A549 (cell line): ENCODE data around the gene GMPR2.
"Not testable (repeated sequence)": the region's sequence is repeated elsewhere in the genome, so short reads cannot be mapped to it uniquely, and the experiment has no call there.

Source experiments
- CEBPB ChIP-seq, 2 experiments: fragments of >200 bp in 1 of 2; sonication (Bioruptor Twin) in 1 of 2; formaldehyde crosslinking in 1 of 2; IDR thresholded peaks; 2 replicates each; pipeline ENCODE4 v1.6.1; 2012 to 2016
- CHD4 ChIP-seq: fragments of 200-600 bp; sonication (generic); IDR thresholded peaks from 2 replicates; pipeline ENCODE4 v1.6.1; 2016; ENCODE audit warnings: antibody characterized with exemption, mild to moderate bottlenecking, borderline replicate concordance
- CTCF ChIP-seq: fragments of >200 bp; sonication (Bioruptor Twin); formaldehyde crosslinking; IDR thresholded peaks from 3 replicates; pipeline ENCODE4 v1.5.1; 2016
- EP300 ChIP-seq, 2 experiments: fragments of >200 bp; sonication (Bioruptor Twin); formaldehyde crosslinking; IDR thresholded peaks; 2 replicates in 1 of 2; 3 replicates in 1 of 2; pipeline ENCODE4 v1.6.1; 2016 to 2017
- FOSL2 ChIP-seq, 2 experiments: fragments of 450-650 bp in 1 of 2; fragments of >200 bp in 1 of 2; sonication (Bioruptor Twin) in 1 of 2; formaldehyde crosslinking; IDR thresholded peaks; 2 replicates each; pipeline versions ENCODE4 v1.5.0 to v1.6.1; 2016 to 2020; ENCODE audit warnings: mild to moderate bottlenecking in 1 of 2, moderate library complexity in 1 of 2
- FOXS1 ChIP-seq: fragments of 250-450 bp; sonication (Bioruptor Pico); IDR thresholded peaks from 2 replicates; pipeline ENCODE4 v1.5.0; 2020; ENCODE audit warnings: mild to moderate bottlenecking, moderate library complexity
- MAFK ChIP-seq: fragments of 450-650 bp; IDR thresholded peaks from 2 replicates; pipeline ENCODE4 v1.6.1; 2014; ENCODE audit not compliant: partially characterized antibody
- PBX3 ChIP-seq: IDR thresholded peaks from 2 replicates; pipeline ENCODE4 v1.6.1; 2012
- SMC3 ChIP-seq: fragments of >200 bp; sonication (Bioruptor Twin); formaldehyde crosslinking; IDR thresholded peaks from 3 replicates; pipeline ENCODE4 v1.6.1; 2018; ENCODE audit warnings: inconsistent platforms
- TP53 ChIP-seq: fragments of 250-450 bp; sonication (Bioruptor Pico); IDR thresholded peaks from 2 replicates; pipeline ENCODE4 v1.5.0; 2021; ENCODE audit warnings: mild to moderate bottlenecking, moderate library complexity

- TF ChIP-seq CTCF; EP300 (IDR thresholded peaks at IDR 0.05); MAFK; CHD4; TP53 (CRISPR knock-in tag); SMC3; PBX3; FOSL2 (IDR thresholded peaks at IDR 0.05); FOSL2 (CRISPR knock-in tag; IDR thresholded peaks at IDR 0.05); FOXS1; CEBPB (IDR thresholded peaks at IDR 0.05): not testable (repeated sequence)
These were observed 12.6 kb downstream of the GMPR2 start for GRCh38 chr14:24245350-24245749.
